Body of pancreas (tissue), 4 donors: ENCODE data around the gene ORAI2. TPM values are rescaled to one million over a fixed set of nuclear protein-coding genes. Genes with fewer than 3 reads are reported as not detected.
"Not testable (repeated sequence)": the region's sequence is repeated elsewhere in the genome, so short reads cannot be mapped to it uniquely, and the experiment has no call there.

Source experiments
- ATAC-seq: fragments of 150-250 bp; one replicate; pipeline ENCODE4 v1.9.1; 2016
- DNase-seq, 4 donors: peaks; one replicate each; pipeline ENCODE4 v3.0.0-alpha.2; 2019
- H3K27ac ChIP-seq, 4 donors: fragments of 200-600 bp; sonication (generic); 1 replicate in 3 of 4; 2 replicates in 1 of 4; pipeline versions ENCODE4 v1.5.1 to v1.6.1; 2016 to 2019; ENCODE audit warnings: mild to moderate bottlenecking in 1 of 4, mixed read lengths in 1 of 4, moderate library complexity in 1 of 4
- H3K27me3 ChIP-seq, 2 donors: fragments of 200-600 bp; sonication (generic); one replicate each; pipeline ENCODE4 v1.6.0; 2016; ENCODE audit warnings: mild to moderate bottlenecking in 1 of 2
- H3K36me3 ChIP-seq, 2 donors: fragments of 200-600 bp; sonication (generic); replicated peaks in 1 of 2; 2 replicates each; pipeline ENCODE4 v1.5.1; 2016; ENCODE audit warnings: low read depth in 2 of 2; ENCODE audit not compliant: insufficient read depth in 1 of 2
- H3K4me1 ChIP-seq: fragments of 200-600 bp; sonication (generic); one replicate; pipeline ENCODE4 v1.6.0; 2016
- H3K4me3 ChIP-seq, 2 donors: fragments of 200-600 bp; sonication (generic); 1 replicate in 1 of 2; 2 replicates in 1 of 2; pipeline ENCODE4 v1.5.1; 2016 to 2019
- H3K9me3 ChIP-seq, 3 donors: fragments of 200-600 bp; sonication (generic); 1 replicate in 2 of 3; 2 replicates in 1 of 3; pipeline ENCODE4 v1.5.1; 2016
- POLR2A ChIP-seq, 3 donors: fragments of 450-650 bp; IDR thresholded peaks; one replicate each; pipeline ENCODE4 v1.6.1; 2016; ENCODE audit warnings: antibody characterized with exemption in 3 of 3, mild to moderate bottlenecking in 2 of 3
- WGBS, 2 donors: methylation state at CpG; one replicate each; pipeline ENCODE4 v1.1.5; 2017; 5-methylcytosine and 5-hydroxymethylcytosine counted together
- intact Hi-C: fragments of 100-400 bp; cut with DNase I; formaldehyde crosslinking; loops from one replicate; pipeline ENCODE4 v1.15.1; 2023
- total RNA-seq, 2 donors: library from RNA; depleted of rRNA; stranded (reverse); fragments of >200 nt; gene quantifications; one replicate each; pipeline ENCODE4 v1.1.0, GENCODE V29; 2016
- TF ChIP-seq, protein P1 (sequence below), 7 experiments: fragments of 450-650 bp in 4 of 7; fragments of 200-600 bp in 3 of 7; sonication (generic) in 3 of 7; IDR thresholded peaks; one replicate each; pipeline ENCODE4 v1.5.1; 2016 to 2019; ENCODE audit warnings: antibody characterized with exemption in 7 of 7

ORAI2 gene
- total RNA-seq, 2 donors from 2014 or later, result 11.7 to 20.8 TPM

DNA sequence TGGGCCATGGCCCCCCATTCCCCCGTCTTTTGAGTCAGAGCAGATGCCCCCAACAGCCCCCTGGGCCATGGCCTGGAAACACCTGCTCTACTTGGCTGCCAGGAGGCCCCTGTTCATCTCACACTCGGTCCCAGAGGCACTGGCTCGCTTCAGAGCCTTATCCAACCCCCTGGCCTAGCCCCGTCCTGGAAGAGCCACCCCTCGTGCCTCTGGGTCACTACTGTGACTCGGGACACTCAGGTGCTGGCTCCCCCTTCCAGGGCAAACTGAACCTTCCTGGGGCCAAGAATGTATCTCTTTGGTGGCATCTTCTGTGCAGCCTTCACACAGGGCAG is 38.4 kb downstream of the ORAI2 start:
- DNase-seq (peak in 1 of 4 donors; percentile 1), ATAC-seq (no peak)
- H3K4me3 ChIP-seq, result no peak overlapping the region
- no peaks in the 10 kb centered on the region for H3K27me3 ChIP-seq
- WGBS, 2 donors, result 91 to 92% methylated on average over 1 to 6 of the region's 6 CpGs
- H3K27ac ChIP-seq, result no peak overlapping the region
- H3K4me1 ChIP-seq, result no peaks in the 10 kb centered on the region
- H3K36me3 ChIP-seq, result peaks cover 0 to 6% of the 10 kb centered on the region in 2 donors
- H3K9me3 ChIP-seq, result no peaks in the 10 kb centered on the region
- intact Hi-C loops, result no loop called here
- TF ChIP-seq POLR2A (IDR thresholded peaks at IDR 0.05), result no peak
- TF ChIP-seq, protein P1, sequence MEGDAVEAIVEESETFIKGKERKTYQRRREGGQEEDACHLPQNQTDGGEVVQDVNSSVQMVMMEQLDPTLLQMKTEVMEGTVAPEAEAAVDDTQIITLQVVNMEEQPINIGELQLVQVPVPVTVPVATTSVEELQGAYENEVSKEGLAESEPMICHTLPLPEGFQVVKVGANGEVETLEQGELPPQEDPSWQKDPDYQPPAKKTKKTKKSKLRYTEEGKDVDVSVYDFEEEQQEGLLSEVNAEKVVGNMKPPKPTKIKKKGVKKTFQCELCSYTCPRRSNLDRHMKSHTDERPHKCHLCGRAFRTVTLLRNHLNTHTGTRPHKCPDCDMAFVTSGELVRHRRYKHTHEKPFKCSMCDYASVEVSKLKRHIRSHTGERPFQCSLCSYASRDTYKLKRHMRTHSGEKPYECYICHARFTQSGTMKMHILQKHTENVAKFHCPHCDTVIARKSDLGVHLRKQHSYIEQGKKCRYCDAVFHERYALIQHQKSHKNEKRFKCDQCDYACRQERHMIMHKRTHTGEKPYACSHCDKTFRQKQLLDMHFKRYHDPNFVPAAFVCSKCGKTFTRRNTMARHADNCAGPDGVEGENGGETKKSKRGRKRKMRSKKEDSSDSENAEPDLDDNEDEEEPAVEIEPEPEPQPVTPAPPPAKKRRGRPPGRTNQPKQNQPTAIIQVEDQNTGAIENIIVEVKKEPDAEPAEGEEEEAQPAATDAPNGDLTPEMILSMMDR (IDR thresholded peaks at IDR 0.05), result no peak

DNA sequence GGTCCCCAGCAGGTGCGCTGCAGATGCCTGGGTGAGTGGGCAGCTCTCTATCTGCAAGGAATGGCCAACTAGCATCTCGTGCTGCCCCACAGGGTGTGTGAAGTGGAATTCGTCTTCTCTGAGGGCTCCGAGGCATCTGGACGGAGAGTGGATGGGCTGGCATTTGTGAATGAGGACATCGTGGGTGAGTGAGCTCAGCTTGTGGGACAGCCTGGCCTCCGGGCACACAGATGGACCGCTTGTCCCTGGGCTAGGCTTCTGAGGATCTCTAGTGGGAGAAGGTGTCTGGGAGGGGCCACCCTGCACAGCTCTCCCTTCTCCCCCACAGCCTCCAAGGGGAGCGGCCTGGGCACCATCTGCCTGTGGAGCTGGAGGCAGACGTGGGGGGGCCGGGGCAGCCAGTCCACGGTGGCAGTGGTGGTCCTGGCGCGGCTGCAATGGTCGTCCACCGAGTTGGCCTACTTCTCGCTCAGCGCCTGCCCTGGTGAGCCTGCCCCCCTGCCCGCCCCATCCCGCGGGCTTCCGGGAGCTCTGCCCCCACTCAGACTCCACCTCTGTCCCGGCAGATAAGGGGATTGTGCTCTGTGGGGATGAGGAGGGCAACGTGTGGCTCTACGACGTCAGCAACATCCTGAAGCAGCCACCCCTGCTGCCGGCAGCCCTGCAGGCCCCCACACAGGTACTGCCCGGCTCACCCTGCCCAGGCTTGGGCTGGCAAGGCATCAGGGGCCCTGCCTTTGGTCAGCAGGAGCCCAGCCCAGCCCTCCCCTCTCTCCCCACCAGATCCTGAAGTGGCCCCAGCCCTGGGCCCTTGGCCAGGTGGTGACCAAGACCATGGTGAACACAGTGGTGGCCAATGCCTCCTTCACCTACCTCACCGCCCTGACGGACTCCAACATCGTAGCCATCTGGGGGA is 39.0 kb downstream of the ORAI2 start:
- H3K4me3 ChIP-seq, result no peak overlapping the region
- WGBS, 2 donors, result 78 to 85% methylated on average over 17 of the region's 31 CpGs
- no peaks in the 10 kb centered on the region for H3K9me3 ChIP-seq
- DNase-seq (peak in 1 of 4 donors; percentile 1), ATAC-seq (no peak)
- H3K4me1 ChIP-seq, result no peaks in the 10 kb centered on the region
- no peaks in the 10 kb centered on the region for H3K27me3 ChIP-seq
- H3K27ac ChIP-seq, result no peak overlapping the region
- intact Hi-C loops, result no loop called here
- peaks cover 0 to 6% of the 10 kb centered on the region in 2 donors for H3K36me3 ChIP-seq
- no peak for TF ChIP-seq POLR2A (IDR thresholded peaks at IDR 0.05)
- TF ChIP-seq, protein P1 (IDR thresholded peaks at IDR 0.05), result no peak

DNA sequence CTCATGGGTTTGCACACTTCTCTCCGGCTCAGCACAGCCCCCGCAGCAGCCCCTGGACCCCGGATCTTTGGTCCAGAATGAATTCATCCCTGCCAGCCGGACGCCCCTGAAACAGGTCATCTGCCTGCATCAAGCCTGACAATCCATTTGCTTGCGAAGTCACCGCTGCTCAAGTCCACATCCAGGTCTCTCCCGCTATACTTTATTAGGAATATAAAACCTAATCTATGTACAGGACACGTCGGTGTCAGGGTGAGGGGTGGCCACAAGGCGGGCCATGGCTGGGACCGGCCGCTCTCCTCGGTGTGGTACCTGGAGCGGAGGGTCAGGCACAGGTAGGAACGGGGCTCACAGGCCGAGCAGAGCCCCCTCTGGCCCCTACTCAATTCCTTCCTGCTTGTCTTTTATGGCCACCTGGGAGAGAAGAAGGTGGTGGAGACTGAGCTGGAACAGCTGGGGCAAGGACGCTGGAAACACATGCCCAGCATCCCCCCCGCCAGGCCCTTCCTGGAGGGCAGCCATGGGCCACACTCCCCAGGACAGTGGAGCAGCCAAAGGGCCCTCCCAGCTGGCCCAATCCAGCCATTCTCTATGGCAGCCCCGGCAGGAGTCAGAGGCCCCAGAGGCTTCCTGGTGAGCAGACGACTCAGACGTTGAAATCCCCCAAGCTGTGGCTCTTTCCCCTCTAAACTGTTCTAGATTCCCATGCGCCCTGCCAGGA is 40.1 kb downstream of the ORAI2 start:
- 81 to 85% methylated on average over 18 to 23 of the region's 23 CpGs for WGBS, 2 donors
- Histone ChIP-seq H3K4me1 (no peaks in the 10 kb centered on the region), H3K27ac (no peak overlapping the region), H3K36me3 (peaks cover 0 to 6% of the 10 kb centered on the region in 2 donors), H3K4me3 (no peak overlapping the region), H3K27me3 (no peaks in the 10 kb centered on the region), H3K9me3 (no peaks in the 10 kb centered on the region)
- no peak for TF ChIP-seq POLR2A (IDR thresholded peaks at IDR 0.05)
- TF ChIP-seq, protein P1 (IDR thresholded peaks at IDR 0.05), result no peak
- ATAC-seq (no peak), DNase-seq (peak in 1 of 4 donors; percentile 1)
- intact Hi-C loops, result no loop called here

DNA sequence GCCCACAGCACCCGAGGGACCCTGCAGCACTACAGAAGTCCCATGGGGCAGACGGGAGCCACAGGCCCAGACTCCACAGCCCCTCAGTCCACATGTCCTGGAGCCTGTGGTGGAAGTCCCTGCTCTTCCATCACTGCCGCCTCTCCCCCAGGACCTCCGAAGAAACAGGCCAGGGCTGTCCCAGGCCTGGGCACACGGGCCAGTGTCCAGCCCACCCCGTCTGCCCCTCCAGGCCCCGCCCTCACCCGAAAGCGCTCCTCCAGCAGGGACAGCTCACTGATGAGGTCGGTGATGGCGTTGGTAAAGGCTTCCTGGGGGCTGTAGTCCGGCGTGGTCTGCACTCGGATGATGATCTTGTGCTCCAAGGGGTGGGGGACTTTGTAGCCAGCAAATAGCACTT is 40.7 kb downstream of the ORAI2 start:
- H3K27ac ChIP-seq, ATAC-seq, intact Hi-C loops, H3K36me3 ChIP-seq, H3K4me3 ChIP-seq, DNase-seq, H3K9me3 ChIP-seq, H3K4me1 ChIP-seq, H3K27me3 ChIP-seq: not testable (repeated sequence)
- 61 to 80% methylated on average over 2 to 8 of the region's 14 CpGs for WGBS, 2 donors

DNA sequence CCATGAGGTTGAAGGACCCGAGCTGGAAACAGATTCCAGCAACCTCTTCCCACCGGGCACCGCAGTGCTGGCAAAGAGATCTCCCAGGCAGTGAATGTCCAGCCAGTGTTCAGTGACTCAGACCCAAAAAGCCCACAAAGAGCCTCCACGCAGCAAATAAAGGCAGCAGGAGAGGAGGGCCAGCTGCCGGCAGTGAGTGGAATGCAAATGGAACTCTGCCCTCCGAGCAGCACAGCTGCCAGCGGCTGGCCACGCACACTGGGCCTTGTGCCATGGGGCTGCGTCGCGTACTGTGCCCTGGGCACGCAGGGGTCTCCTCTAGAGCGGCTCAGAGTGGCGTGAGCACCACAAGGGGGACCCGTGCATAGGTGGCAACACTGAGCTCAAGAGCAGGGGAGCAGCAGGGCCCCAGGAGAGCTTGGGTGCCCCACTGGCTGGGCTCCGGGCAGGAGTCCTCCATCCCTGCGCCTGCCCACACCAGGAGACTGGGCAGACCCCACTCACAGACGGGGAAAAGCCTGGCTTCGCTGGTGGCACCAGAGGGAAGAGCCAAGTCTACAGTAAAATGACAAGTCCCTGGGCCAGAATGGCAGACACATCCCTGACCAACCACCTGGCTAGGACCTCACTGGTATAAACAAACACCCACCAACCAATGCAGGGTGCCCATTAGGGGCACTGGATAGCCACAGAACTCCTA is 41.5 kb downstream of the ORAI2 start:
- peak in 1 of 4 donors; percentile 4 for DNase-seq
- H3K27me3 ChIP-seq, H3K9me3 ChIP-seq, H3K4me1 ChIP-seq, H3K36me3 ChIP-seq, ATAC-seq, intact Hi-C loops, H3K4me3 ChIP-seq, H3K27ac ChIP-seq: not testable (repeated sequence)
- WGBS, 2 donors, result 75% methylated on average over 6 of the region's 19 CpGs; no CpG with 5 or more reads in 1 of the 2 donors
